NCI-H82 treated with DMSO at 0.1 percent for 48 hours (cell line): Measurements from ENCODE around the gene GATA1.

Experiments
- DNase-seq: peaks from one replicate; lab custom pipeline; 2025; ENCODE audit not compliant: unreplicated experiment; lab: John Stamatoyannopoulos, UW

The GATA1 gene

DNA sequence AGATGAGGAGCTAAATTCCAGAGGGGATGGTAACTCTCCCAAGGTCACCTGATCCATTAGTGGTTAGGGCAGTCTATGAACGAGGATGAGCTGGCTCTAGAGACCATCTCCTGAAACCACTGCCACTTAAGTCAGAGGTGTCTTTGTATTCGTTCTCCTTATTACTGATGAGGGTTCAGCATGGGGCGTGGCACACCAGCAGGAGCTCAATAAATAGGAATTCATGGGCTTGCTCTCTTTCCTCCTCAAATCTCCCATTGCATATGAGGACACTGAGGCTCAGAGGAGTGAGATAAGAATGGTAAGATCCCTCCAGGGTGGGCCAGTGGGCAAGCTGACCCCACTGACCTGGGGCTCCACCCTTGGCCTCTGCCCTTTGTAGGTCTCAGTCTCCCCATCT, 1.7 kb upstream of the GATA1 start:
- DNase-seq, result no peak

- DNase-seq, result no peak
Observed at GRCh38 chrX:48785186-48785539, 1.2 kb upstream of the GATA1 start.

DNA sequence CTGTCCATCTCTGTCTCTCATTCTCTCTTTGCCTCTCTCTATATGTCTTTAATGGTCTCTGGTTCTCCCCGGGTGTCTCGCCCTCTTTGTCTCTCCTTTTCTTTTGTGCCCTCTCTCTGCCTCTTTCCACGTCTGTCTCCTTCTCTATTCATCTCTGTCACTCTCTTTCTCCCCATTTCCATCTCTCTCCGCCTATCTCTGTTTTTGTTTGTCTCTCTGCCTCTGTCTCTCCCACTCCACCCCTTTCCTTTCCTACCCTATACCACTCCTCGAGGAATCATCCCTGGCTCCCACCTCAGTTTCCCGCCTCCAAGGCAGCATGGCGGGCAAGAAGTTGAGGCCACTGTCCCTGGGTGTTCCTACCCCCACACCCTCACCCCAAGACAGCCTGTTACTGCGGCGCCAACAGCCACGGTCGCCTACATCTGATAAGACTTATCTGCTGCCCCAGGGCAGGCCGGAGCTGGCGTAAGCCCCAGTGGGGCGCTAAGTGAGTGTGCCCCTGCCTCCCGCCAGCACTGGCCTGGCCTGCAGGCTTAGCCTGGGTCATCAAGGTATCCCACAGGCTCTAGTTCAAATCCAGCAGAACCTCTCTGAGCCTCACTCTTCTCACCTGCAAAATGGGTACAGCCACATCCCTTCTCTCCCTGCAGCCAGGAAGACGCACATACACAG, 713 bp upstream of the GATA1 start:
- DNase-seq, result no peak

GRCh38 chrX:48786825-48787504, 575 bp downstream of the GATA1 start:
- DNase-seq, result no peak

DNA sequence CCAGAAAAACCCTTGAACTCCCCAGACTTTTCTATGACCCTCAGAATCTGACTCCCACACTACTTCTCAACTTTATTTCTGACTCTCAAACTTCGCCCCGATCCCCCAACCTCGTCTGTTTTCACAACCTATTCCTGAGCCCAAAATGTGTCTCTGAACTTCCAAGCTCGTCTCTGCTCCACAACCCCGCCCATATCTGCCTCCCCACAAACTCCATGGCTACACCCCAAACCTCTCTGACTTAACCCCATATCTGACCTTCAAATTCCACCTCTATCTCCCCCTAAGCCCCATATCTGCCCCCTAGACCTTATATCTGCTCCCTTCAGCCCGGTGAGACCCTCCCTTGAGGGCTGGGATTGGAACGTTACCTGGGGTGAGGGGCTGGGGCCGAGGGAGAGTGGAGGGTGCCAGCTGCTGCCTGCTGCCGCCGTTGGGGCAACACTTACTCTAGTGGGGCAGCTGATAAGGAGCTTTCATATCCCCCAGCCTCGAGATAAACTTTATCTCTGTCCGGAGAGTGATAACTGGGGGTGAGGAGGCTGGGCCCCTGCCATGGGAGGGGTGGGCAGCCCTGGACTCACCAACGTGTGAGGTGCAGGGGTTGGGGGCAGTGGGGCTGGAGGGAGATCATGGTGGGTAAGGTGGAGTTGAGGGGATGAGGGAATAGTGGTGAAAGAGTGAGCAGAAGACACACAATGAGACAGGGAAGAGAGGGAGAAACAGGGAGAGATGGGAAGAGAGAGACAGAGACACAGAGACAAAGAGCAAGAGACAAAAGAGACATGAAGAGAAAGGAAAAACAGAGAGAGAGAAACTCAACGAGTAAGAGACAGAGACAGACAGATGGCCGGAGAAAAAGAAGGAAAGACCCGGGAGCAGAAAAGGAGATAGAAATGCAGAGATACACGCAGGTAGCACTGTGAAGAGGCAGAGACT, 1.4 kb downstream of the GATA1 start:
- no peak for DNase-seq

DNA sequence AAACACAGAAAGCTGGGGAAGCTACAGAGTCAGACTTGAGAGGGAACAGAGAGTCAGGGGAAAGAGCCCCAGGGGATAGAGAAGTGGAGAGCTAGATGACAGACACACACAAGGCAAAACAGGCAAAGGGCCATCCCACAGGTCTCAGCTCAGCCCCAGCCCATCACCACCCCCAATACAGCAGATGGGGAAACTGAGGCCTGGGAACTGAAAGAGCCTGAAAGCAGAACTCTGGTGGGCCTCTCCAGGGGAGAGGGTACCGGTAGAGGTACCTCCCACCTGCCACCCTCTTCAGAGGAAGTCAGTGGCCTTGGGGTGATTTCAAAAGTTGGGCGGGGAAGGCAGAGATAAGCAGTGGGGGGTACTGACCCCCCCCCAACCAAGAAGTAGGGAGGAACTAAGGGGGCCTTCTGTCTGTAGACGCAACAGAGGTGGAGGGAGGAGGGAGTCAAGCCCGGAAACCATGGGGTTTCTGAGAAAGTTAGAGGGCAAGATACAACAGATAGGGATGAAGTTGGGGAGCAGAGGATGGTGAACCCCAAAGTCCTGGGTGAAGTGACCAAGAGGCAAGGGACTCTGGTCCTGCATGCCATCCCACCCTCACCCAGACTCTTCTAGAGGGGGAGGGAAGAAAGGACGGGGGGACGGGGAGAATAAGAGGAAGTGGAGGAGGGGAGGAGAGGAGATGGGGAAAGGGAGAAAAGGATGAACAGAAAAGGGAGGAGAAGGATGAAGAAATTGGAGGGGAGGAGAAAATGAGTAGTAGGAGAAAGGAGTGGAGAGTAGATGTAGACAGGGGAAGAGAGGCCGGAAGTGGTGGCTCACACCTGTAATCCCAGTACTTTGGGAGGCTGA, 3.2 kb downstream of the GATA1 start:
- DNase-seq, result no peak

DNA sequence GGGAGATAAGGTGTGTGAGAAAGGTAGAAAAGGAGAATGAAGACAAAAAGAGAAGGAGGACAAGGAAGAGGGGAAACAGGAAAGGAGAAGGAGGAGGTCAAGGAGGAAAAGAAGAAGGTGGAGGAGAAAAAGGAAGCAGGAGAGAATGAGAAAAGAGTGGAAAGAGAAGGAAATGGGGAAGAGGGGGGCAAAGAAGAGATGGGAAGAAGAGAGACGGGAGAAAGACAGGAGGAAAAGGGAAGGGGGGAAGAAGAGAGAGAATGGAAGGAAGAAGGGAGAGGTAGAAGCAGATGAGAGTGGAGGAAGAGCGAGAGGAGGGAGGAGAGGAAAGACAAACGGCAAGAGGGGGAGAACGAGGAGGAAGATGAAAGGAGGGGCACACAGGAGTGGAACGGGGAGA, 4.1 kb downstream of the GATA1 start:
- DNase-seq, result no peak

- no peak for DNase-seq
Observed at GRCh38 chrX:48791063-48791820, 4.9 kb downstream of the GATA1 start.

- DNase-seq, result no peak
Observed at GRCh38 chrX:48792219-48792618, 5.8 kb downstream of the GATA1 start.

DNA sequence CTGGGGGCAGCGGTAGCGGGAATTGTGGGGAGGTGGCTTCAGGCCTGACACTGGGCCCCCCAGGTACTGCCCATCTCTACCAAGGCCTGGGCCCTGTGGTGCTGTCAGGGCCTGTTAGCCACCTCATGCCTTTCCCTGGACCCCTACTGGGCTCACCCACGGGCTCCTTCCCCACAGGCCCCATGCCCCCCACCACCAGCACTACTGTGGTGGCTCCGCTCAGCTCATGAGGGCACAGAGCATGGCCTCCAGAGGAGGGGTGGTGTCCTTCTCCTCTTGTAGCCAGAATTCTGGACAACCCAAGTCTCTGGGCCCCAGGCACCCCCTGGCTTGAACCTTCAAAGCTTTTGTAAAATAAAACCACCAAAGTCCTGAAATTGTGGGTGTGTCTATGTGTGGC, 7.5 kb downstream of the GATA1 start:
- no peak for DNase-seq

DNA sequence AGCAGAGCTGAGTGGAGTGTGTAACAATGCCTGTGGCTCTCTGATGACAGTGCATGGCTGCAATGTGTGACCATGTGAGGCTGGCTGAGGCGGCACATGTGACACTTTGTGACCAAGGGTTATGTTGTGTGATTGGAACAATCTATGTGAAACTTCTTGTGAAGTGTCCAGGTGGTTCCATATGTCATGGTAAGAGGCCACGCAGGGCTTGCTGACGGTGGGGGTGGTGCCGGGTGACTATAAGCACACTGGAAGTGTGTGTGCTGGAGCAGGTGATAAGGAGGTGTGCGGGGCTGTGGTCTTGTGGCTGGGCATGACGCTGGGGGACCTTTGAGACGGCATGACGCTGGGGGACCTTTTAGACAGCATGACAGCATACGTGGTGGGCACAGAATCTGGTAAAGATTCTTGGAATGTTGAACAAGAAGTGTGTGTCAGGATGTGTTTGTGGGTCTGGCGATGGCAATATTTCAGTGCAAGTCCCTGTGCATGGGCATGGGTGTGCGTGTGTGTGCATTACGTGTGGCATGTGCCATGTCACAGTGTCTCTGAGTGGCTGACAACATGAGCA, 8.0 kb downstream of the GATA1 start:
- no peak for DNase-seq

GRCh38 chrX:48794911-48795515, 8.6 kb downstream of the GATA1 start:
- DNase-seq, result no peak

DNA sequence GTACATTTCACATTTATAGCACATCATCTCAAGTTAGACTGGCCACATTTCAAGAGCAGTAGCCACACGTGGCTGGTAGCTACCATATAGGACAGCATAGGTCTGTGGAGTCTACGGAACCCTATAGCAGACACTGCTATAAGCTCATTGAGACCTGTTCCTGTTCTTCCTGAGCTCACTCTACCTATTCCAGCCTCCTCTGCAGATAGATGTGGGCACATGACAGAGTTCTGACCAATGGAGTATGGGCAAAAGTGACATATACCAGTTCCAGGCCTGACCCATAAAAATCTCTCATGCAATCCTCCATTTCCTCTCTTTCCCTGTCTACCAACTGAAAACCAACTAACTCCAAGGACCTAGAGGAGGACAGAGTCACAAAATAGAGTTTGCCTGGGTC, 11.9 kb downstream of the GATA1 start:
- DNase-seq, result no peak

GRCh38 chrX:48800574-48801279, 14.3 kb downstream of the GATA1 start:
- no peak for DNase-seq

- peak; percentile 97 for DNase-seq
Observed at GRCh38 chrX:48801280-48802088, 15.1 kb downstream of the GATA1 start, which contains the start of gene HDAC6. Gene HDAC6, plus strand, starts transcription at chrX:48802067. Its CDS starts 626 bp downstream, at chrX:48802693.

DNA sequence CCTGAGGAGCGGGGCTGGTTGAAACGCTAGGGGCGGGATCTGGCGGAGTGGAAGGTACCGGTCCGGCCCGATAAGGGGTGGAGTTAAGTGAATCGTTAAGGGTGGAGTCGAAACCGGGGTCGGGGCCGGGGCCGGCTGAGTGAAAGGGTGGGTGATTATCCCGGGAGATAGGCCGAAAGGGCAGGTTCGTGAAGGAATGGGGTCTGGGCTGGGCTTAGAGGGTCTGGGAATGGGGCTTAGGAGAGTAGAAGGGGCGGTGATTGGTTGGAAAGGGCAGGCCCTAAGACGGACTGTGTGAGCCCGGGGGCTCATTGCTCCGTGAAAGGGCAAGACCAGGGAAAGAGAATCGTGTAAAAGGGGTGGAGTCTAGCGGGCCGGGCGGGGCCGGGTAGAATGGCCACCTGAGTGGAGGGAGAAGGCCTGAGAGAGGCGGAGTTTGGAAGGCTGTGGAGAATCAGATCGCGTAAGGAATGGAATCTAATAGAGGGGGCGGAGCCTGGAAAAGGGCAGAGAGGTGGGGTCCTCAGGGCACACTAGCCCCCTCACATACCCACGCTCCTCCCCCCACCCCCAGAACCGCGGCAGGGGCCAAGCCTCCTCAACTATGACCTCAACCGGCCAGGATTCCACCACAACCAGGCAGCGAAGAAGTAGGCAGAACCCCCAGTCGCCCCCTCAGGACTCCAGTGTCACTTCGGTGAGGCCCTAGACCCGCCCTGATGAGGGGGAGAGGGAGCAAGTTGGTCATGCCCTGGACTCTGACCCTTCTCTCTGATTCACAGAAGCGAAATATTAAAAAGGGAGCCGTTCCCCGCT, 15.9 kb downstream of the GATA1 start:
- peak; percentile 90 for DNase-seq

- DNase-seq, result no peak
Observed at GRCh38 chrX:48802905-48803200, 16.5 kb downstream of the GATA1 start.
